ENCODE results near the gene CMSS1. TPM values are rescaled to one million over a fixed set of nuclear protein-coding genes. Genes with fewer than 3 reads are reported as not detected.

The CMSS1 gene
- total and polyA plus RNA-seq, 2 donors (not counting 1 experiment from before 2014, with no cell fraction given) = 7.3 to 22.8 TPM

- no peaks in the 10 kb centered on the region for H3K9me3 Mint-ChIP-seq (ENCODE audit: insufficient read depth)
- no peak overlapping the region for H3K4me2 ChIP-seq (replicated peaks; ENCODE audit: low read depth, low read length, poor library complexity, severe bottlenecking)
- TF ChIP-seq EZH2 (IDR thresholded peaks at IDR 0.05; ENCODE audit: borderline replicate concordance, insufficient read depth, low read depth, low read length, poor library complexity, severe bottlenecking) (no peak), CTCF (IDR thresholded peaks at IDR 0.05) (no peak)
- WGBS (ENCODE audit: insufficient coverage) = no CpG with 5 or more reads among the region's 1 CpG
- H3K4me1 ChIP-seq (ENCODE audit: control insufficient read depth in 2 of 2, insufficient read depth in 2 of 2, low read length in 2 of 2) = peaks cover 3 to 8% of the 10 kb centered on the region in 2 donors
- H3K27ac ChIP-seq (ENCODE audit: low read length in 2 of 2) = no peak overlapping the region
- no peaks in the 10 kb centered on the region for H3K79me2 ChIP-seq (ENCODE audit: control insufficient read depth, insufficient read depth, low read length)
- intact Hi-C loops (cut with micrococcal nuclease) = loop anchor here (2.0 kb wide), 1 partner anchor 14 kb away; no protein-coding TSS in a partner anchor
- H3K27me3 ChIP-seq (replicated peaks in 1 of 4; ENCODE audit: control extremely low read depth in 1 of 4, control insufficient read depth in 3 of 4, insufficient read depth in 4 of 4, low read length in 3 of 4) = no peaks in the 10 kb centered on the region
- no peaks in the 10 kb centered on the region for H3K36me3 ChIP-seq (replicated peaks in 1 of 2; ENCODE audit: control extremely low read depth in 1 of 2, control insufficient read depth in 1 of 2, extremely low read depth in 1 of 2, insufficient read depth in 2 of 2, low read length in 1 of 2)
- H3K4me3 ChIP-seq (ENCODE audit: control extremely low read depth in 1 of 5, extremely low read depth in 1 of 5, insufficient read depth in 1 of 5, low read depth in 2 of 5, low read length in 4 of 5) = no peak overlapping the region
- H3K9ac ChIP-seq (ENCODE audit: low read length) = no peak overlapping the region
- ATAC-seq (ENCODE audit: low read depth) (no peak), DNase-seq (no peak)
- H3K9me3 ChIP-seq (ENCODE audit: control extremely low read depth in 1 of 3, control insufficient read depth in 2 of 3, insufficient read depth in 1 of 3, low read length in 2 of 3) = no peaks in the 10 kb centered on the region
- CTCF ChIA-PET = interaction anchor here (1.2 kb wide), 1 partner anchor 17 kb away, joined by 3 read pairs; no protein-coding TSS in a partner anchor
- H4K20me1 ChIP-seq (ENCODE audit: control insufficient read depth, insufficient read depth, low read length, poor library complexity, severe bottlenecking) = no peaks in the 10 kb centered on the region
- H3K27me3 Mint-ChIP-seq = no peaks in the 10 kb centered on the region
- H3K4me1 Mint-ChIP-seq = peaks cover 20% of the 10 kb centered on the region
- H3K4me3 Mint-ChIP-seq = no peak overlapping the region
- H3K27ac Mint-ChIP-seq = no peak overlapping the region
- no peak overlapping the region for H2AFZ ChIP-seq (ENCODE audit: insufficient read depth, low read depth, low read length, poor library complexity, severe bottlenecking)
- POLR2A ChIA-PET = no interaction called here
Measured at GRCh38 chr3:100086401-100086800, 268.7 kb downstream of the CMSS1 start.

GRCh38 chr3:100087198-100087597 lies 269.5 kb downstream of the CMSS1 start:
- no peak overlapping the region for H3K4me2 ChIP-seq (replicated peaks; ENCODE audit: low read depth, low read length, poor library complexity, severe bottlenecking)
- no peaks in the 10 kb centered on the region for H4K20me1 ChIP-seq (ENCODE audit: control insufficient read depth, insufficient read depth, low read length, poor library complexity, severe bottlenecking)
- no peaks in the 10 kb centered on the region for H3K36me3 ChIP-seq (replicated peaks in 1 of 2; ENCODE audit: control extremely low read depth in 1 of 2, control insufficient read depth in 1 of 2, extremely low read depth in 1 of 2, insufficient read depth in 2 of 2, low read length in 1 of 2)
- H3K27me3 ChIP-seq (replicated peaks in 1 of 4; ENCODE audit: control extremely low read depth in 1 of 4, control insufficient read depth in 3 of 4, insufficient read depth in 4 of 4, low read length in 3 of 4) = no peaks in the 10 kb centered on the region
- DNase-seq (no peak), ATAC-seq (ENCODE audit: low read depth) (no peak)
- ChIA-PET POLR2A (no interaction called here), CTCF (no interaction called here)
- Mint-ChIP-seq H3K4me1 (peaks cover 20% of the 10 kb centered on the region), H3K27ac (no peak overlapping the region), H3K27me3 (no peaks in the 10 kb centered on the region), H3K4me3 (no peak overlapping the region), H3K9me3 (ENCODE audit: insufficient read depth) (no peaks in the 10 kb centered on the region)
- no peaks in the 10 kb centered on the region for H3K9me3 ChIP-seq (ENCODE audit: control extremely low read depth in 1 of 3, control insufficient read depth in 2 of 3, insufficient read depth in 1 of 3, low read length in 2 of 3)
- no peaks in the 10 kb centered on the region for H3K79me2 ChIP-seq (ENCODE audit: control insufficient read depth, insufficient read depth, low read length)
- H2AFZ ChIP-seq (ENCODE audit: insufficient read depth, low read depth, low read length, poor library complexity, severe bottlenecking) = no peak overlapping the region
- no peak overlapping the region for H3K4me3 ChIP-seq (ENCODE audit: control extremely low read depth in 1 of 5, extremely low read depth in 1 of 5, insufficient read depth in 1 of 5, low read depth in 2 of 5, low read length in 4 of 5)
- H3K9ac ChIP-seq (ENCODE audit: low read length) = no peak overlapping the region
- TF ChIP-seq EZH2 (IDR thresholded peaks at IDR 0.05; ENCODE audit: borderline replicate concordance, insufficient read depth, low read depth, low read length, poor library complexity, severe bottlenecking) (no peak), CTCF (IDR thresholded peaks at IDR 0.05) (no peak)
- H3K27ac ChIP-seq (ENCODE audit: low read length in 2 of 2) = no peak overlapping the region
- peaks cover 3 to 8% of the 10 kb centered on the region in 2 donors for H3K4me1 ChIP-seq (ENCODE audit: control insufficient read depth in 2 of 2, insufficient read depth in 2 of 2, low read length in 2 of 2)
- intact Hi-C loops (cut with micrococcal nuclease) = loop anchor here (2.0 kb wide), 1 partner anchor 14 kb away; no protein-coding TSS in a partner anchor

Data from B cell (primary cell).